Upper lobe of left lung (tissue), 4 donors: ENCODE results near the gene VWA7.

Experiments
- CTCF ChIP-seq, 6 experiments: fragments of 450-650 bp in 4 of 6; fragments of 200-600 bp in 2 of 6; sonication (generic) in 2 of 6; IDR thresholded peaks; one replicate each; pipeline ENCODE4 v1.5.1; 2016 to 2019; ENCODE audit warnings: antibody characterized with exemption in 6 of 6
- EP300 ChIP-seq, 4 donors: sonication (generic); formaldehyde crosslinking; IDR thresholded peaks; one replicate each; pipeline ENCODE4 v1.5.1; 2017; ENCODE audit warnings: antibody characterized with exemption in 4 of 4, control low read depth in 2 of 4
- POLR2A ChIP-seq, 4 donors: fragments of 450-650 bp; IDR thresholded peaks; one replicate each; pipeline ENCODE4 v1.5.1; 2016 to 2017; ENCODE audit warnings: antibody characterized with exemption in 4 of 4, mild to moderate bottlenecking in 2 of 4
- POLR2AphosphoS5 ChIP-seq, 2 donors: sonication (generic); formaldehyde crosslinking; IDR thresholded peaks; one replicate each; pipeline ENCODE4 v1.5.1; 2017; ENCODE audit warnings: antibody characterized with exemption in 2 of 2

- TF ChIP-seq POLR2AphosphoS5 (IDR thresholded peaks at IDR 0.05) = no peak
- no peak for TF ChIP-seq CTCF (IDR thresholded peaks at IDR 0.05)
- TF ChIP-seq POLR2A (IDR thresholded peaks at IDR 0.05) = no peak
- TF ChIP-seq EP300 (IDR thresholded peaks at IDR 0.05) = no peak
Measured at GRCh38 chr6:31723245-31723979, 53.7 kb downstream of the VWA7 start, which contains the start of gene MPIG6B.
